NCI-H2029 treated with DMSO at 0.1 percent for 48 hours (cell line): ENCODE measurements around the gene MAST4.

ENCODE experiments used
- DNase-seq: peaks from one replicate; lab custom pipeline; 2025; lab: John Stamatoyannopoulos, UW

The MAST4 gene

GRCh38 chr5:67209141-67209771, 613.1 kb downstream of the MAST4 start:
- peak; percentile 79 for DNase-seq

GRCh38 chr5:67211926-67212325, 615.7 kb downstream of the MAST4 start:
- DNase-seq, result no peak

- DNase-seq, result no peak
Observed at GRCh38 chr5:67214036-67214435, 617.8 kb downstream of the MAST4 start.

GRCh38 chr5:67214707-67215447, 618.7 kb downstream of the MAST4 start:
- peak; percentile 24 for DNase-seq

GRCh38 chr5:67215519-67216471, 619.6 kb downstream of the MAST4 start:
- DNase-seq, result peak; percentile 54

- no peak for DNase-seq
Observed at GRCh38 chr5:67216564-67216963, 620.4 kb downstream of the MAST4 start.
